ENCODE measurements around the gene COX8C.

COX8C gene

GRCh38 chr14:93316716-93317115, 30.3 kb upstream of the COX8C start:
- H3K4me3 Mint-ChIP-seq: no peak overlapping the region
- peaks cover 5 to 18% of the 10 kb centered on the region in 2 donors for H3K36me3 Mint-ChIP-seq
- no peaks in the 10 kb centered on the region for H3K27me3 Mint-ChIP-seq
- H3K27ac Mint-ChIP-seq: no peak overlapping the region
- DNase-seq: no peak
- ATAC-seq (replicated peaks): no peak
- H3K4me1 Mint-ChIP-seq: peaks cover 27 to 58% of the 10 kb centered on the region in 2 donors
- H3K9me3 Mint-ChIP-seq: no peaks in the 10 kb centered on the region

GRCh38 chr14:93317210-93317874, 29.6 kb upstream of the COX8C start:
- Mint-ChIP-seq H3K36me3 (peaks cover 6 to 19% of the 10 kb centered on the region in 2 donors), H3K9me3 (no peaks in the 10 kb centered on the region), H3K27me3 (no peaks in the 10 kb centered on the region), H3K27ac (no peak overlapping the region), H3K4me3 (no peak overlapping the region), H3K4me1 (peaks cover 27 to 53% of the 10 kb centered on the region in 2 donors)
- DNase-seq (no peak), ATAC-seq (replicated peaks) (no peak)

- ATAC-seq (replicated peaks): peak; percentile 48 to 57
Measured at GRCh38 chr14:93317875-93318807, 28.8 kb upstream of the COX8C start.

GRCh38 chr14:93318927-93319326, 28.1 kb upstream of the COX8C start:
- Mint-ChIP-seq H3K27ac (peak overlapping the region; percentile 47), H3K27me3 (no peaks in the 10 kb centered on the region), H3K4me1 (peaks cover 34 to 59% of the 10 kb centered on the region in 2 donors), H3K36me3 (peaks cover 11 to 27% of the 10 kb centered on the region in 2 donors), H3K4me3 (no peak overlapping the region), H3K9me3 (no peaks in the 10 kb centered on the region)
- no peak for DNase-seq
- no peak for ATAC-seq (replicated peaks)

More at GRCh38 chr14:93317875-93318807, 28.8 kb upstream of the COX8C start:
- Mint-ChIP-seq H3K36me3 (peaks cover 6 to 19% of the 10 kb centered on the region in 2 donors), H3K27me3 (no peaks in the 10 kb centered on the region), H3K4me1 (peaks cover 27 to 51% of the 10 kb centered on the region in 2 donors), H3K27ac (peak overlapping the region; percentile 10), H3K9me3 (no peaks in the 10 kb centered on the region), H3K4me3 (peak overlapping the region in 1 of 2 donors; percentile 62)
- DNase-seq: no peak

GRCh38 chr14:93319494-93319893, 27.5 kb upstream of the COX8C start:
- H3K27me3 Mint-ChIP-seq: no peaks in the 10 kb centered on the region
- peak overlapping the region in 1 of 2 donors; percentile 3 for H3K4me3 Mint-ChIP-seq
- H3K9me3 Mint-ChIP-seq: no peaks in the 10 kb centered on the region
- no peak for ATAC-seq (replicated peaks)
- DNase-seq: no peak
- no peak overlapping the region for H3K27ac Mint-ChIP-seq
- peaks cover 13 to 31% of the 10 kb centered on the region in 2 donors for H3K36me3 Mint-ChIP-seq
- H3K4me1 Mint-ChIP-seq: peaks cover 35 to 65% of the 10 kb centered on the region in 2 donors

GRCh38 chr14:93319958-93320357, 27.0 kb upstream of the COX8C start:
- ATAC-seq (replicated peaks) (peak in 1 of 2 donors; percentile 29), DNase-seq (no peak)
- Mint-ChIP-seq H3K4me1 (peaks cover 39 to 69% of the 10 kb centered on the region in 2 donors), H3K27ac (peak overlapping the region; percentile 45), H3K27me3 (no peaks in the 10 kb centered on the region), H3K4me3 (peak overlapping the region; percentile 3 to 29), H3K36me3 (peaks cover 17 to 36% of the 10 kb centered on the region in 2 donors), H3K9me3 (no peaks in the 10 kb centered on the region)

- ATAC-seq (replicated peaks) (no peak), DNase-seq (no peak)
- Mint-ChIP-seq H3K27ac (peak overlapping the region; percentile 45), H3K4me1 (peaks cover 41 to 74% of the 10 kb centered on the region in 2 donors), H3K9me3 (no peaks in the 10 kb centered on the region), H3K36me3 (peaks cover 17 to 39% of the 10 kb centered on the region in 2 donors), H3K4me3 (peak overlapping the region in 1 of 2 donors; percentile 29), H3K27me3 (no peaks in the 10 kb centered on the region)
Measured at GRCh38 chr14:93320489-93320888, 26.5 kb upstream of the COX8C start.

- Mint-ChIP-seq H3K9me3 (no peaks in the 10 kb centered on the region), H3K4me3 (no peak overlapping the region), H3K4me1 (peaks cover 32 to 81% of the 10 kb centered on the region in 2 donors), H3K27ac (peak overlapping the region; percentile 51), H3K27me3 (no peaks in the 10 kb centered on the region), H3K36me3 (peaks cover 13 to 31% of the 10 kb centered on the region in 2 donors)
- ATAC-seq (replicated peaks) (no peak), DNase-seq (no peak)
Measured at GRCh38 chr14:93322929-93323599, 23.9 kb upstream of the COX8C start.

GRCh38 chr14:93323600-93324174, 23.3 kb upstream of the COX8C start:
- no peak overlapping the region for H3K4me3 Mint-ChIP-seq
- peaks cover 13 to 26% of the 10 kb centered on the region in 2 donors for H3K36me3 Mint-ChIP-seq
- H3K27me3 Mint-ChIP-seq: no peaks in the 10 kb centered on the region
- no peaks in the 10 kb centered on the region for H3K9me3 Mint-ChIP-seq
- no peak for DNase-seq
- peaks cover 28 to 77% of the 10 kb centered on the region in 2 donors for H3K4me1 Mint-ChIP-seq
- peak overlapping the region; percentile 51 for H3K27ac Mint-ChIP-seq
- ATAC-seq (replicated peaks): peak in 1 of 2 donors; percentile 52

GRCh38 chr14:93326196-93326595, 20.8 kb upstream of the COX8C start:
- Mint-ChIP-seq H3K4me1 (peaks cover 29 to 78% of the 10 kb centered on the region in 2 donors), H3K27me3 (no peaks in the 10 kb centered on the region), H3K27ac (no peak overlapping the region), H3K9me3 (no peaks in the 10 kb centered on the region), H3K4me3 (no peak overlapping the region), H3K36me3 (peaks cover 13 to 22% of the 10 kb centered on the region in 2 donors)
- ATAC-seq (replicated peaks): no peak
- no peak for DNase-seq

- ATAC-seq (replicated peaks): no peak
- peaks cover 32 to 73% of the 10 kb centered on the region in 2 donors for H3K4me1 Mint-ChIP-seq
- H3K4me3 Mint-ChIP-seq: no peak overlapping the region
- peaks cover 10 to 15% of the 10 kb centered on the region in 2 donors for H3K36me3 Mint-ChIP-seq
- no peak for DNase-seq
- H3K27ac Mint-ChIP-seq: no peak overlapping the region
- no peaks in the 10 kb centered on the region for H3K9me3 Mint-ChIP-seq
- no peaks in the 10 kb centered on the region for H3K27me3 Mint-ChIP-seq
Measured at GRCh38 chr14:93328546-93328945, 18.4 kb upstream of the COX8C start.

- Mint-ChIP-seq H3K36me3 (peaks cover 0 to 3% of the 10 kb centered on the region in 2 donors), H3K4me1 (peaks cover 30 to 70% of the 10 kb centered on the region in 2 donors), H3K9me3 (no peaks in the 10 kb centered on the region), H3K27ac (no peak overlapping the region), H3K4me3 (no peak overlapping the region), H3K27me3 (no peaks in the 10 kb centered on the region)
- ATAC-seq (replicated peaks) (no peak), DNase-seq (no peak)
Measured at GRCh38 chr14:93329965-93330608, 16.9 kb upstream of the COX8C start.

GRCh38 chr14:93330609-93331000, 16.4 kb upstream of the COX8C start:
- no peak for DNase-seq
- Mint-ChIP-seq H3K27ac (no peak overlapping the region), H3K4me1 (peaks cover 29 to 72% of the 10 kb centered on the region in 2 donors), H3K27me3 (no peaks in the 10 kb centered on the region), H3K9me3 (no peaks in the 10 kb centered on the region), H3K4me3 (peak overlapping the region; percentile 85 to 96), H3K36me3 (no peaks in the 10 kb centered on the region)
- ATAC-seq (replicated peaks): no peak

Measured in stimulated activated naive B cell treated with anti-CD40 and anti-IgM and Interleukin-4, amounts not matched to agents 10 μg/mL and 1 μg/mL and 100 μg/mL, for 72 hours (primary cell).